Trophoblast cell (in vitro differentiated cells and primary cell): ENCODE data around the gene KDM4C.

Experiments
- DNase-seq, 2 donors: peaks; one replicate each; pipeline ENCODE4 v3.0.0-alpha.2; 2016
- H2AFZ ChIP-seq: 2 replicates; pipeline ENCODE4 v1.6.1; 2013; ENCODE audit warnings: low read length, moderate library complexity, mild to moderate bottlenecking; ENCODE audit not compliant: insufficient read depth, poor library complexity
- H2AK5ac ChIP-seq: 2 replicates; pipeline ENCODE4 v1.6.1; 2013; ENCODE audit warnings: mild to moderate bottlenecking, low read length
- H2BK120ac ChIP-seq: 2 replicates; pipeline ENCODE4 v1.6.1; 2013; ENCODE audit warnings: low read length, mild to moderate bottlenecking, moderate library complexity; ENCODE audit not compliant: insufficient read depth, poor library complexity
- H2BK12ac ChIP-seq: 2 replicates; pipeline ENCODE4 v1.6.1; 2013; ENCODE audit warnings: mild to moderate bottlenecking, low read length, moderate library complexity
- H2BK5ac ChIP-seq: 2 replicates; pipeline ENCODE4 v1.6.1; 2013; ENCODE audit warnings: low read length, low read depth, moderate library complexity, mild to moderate bottlenecking; ENCODE audit not compliant: poor library complexity
- H3K14ac ChIP-seq: 2 replicates; pipeline ENCODE4 v1.6.1; 2013; ENCODE audit warnings: mild to moderate bottlenecking, low read length
- H3K18ac ChIP-seq: 2 replicates; pipeline ENCODE4 v1.6.1; 2013; ENCODE audit warnings: mild to moderate bottlenecking, low read length
- H3K23ac ChIP-seq: 2 replicates; pipeline ENCODE4 v1.6.1; 2013; ENCODE audit warnings: low read length
- H3K27ac ChIP-seq: 2 replicates; pipeline ENCODE4 v1.5.1; 2013; ENCODE audit warnings: low read depth, mild to moderate bottlenecking, inconsistent platforms, low read length, moderate library complexity
- H3K27me3 ChIP-seq: 2 replicates; pipeline ENCODE4 v1.6.1; 2013; ENCODE audit warnings: inconsistent platforms, mild to moderate bottlenecking, low read length, moderate library complexity; ENCODE audit not compliant: insufficient read depth
- H3K36me3 ChIP-seq, 2 experiments: 1 replicate in 1 of 2; 2 replicates in 1 of 2; pipeline ENCODE4 v1.6.1; 2013; ENCODE audit warnings: low read length in 2 of 2, mild to moderate bottlenecking in 2 of 2, moderate library complexity in 1 of 2; ENCODE audit not compliant: insufficient read depth in 2 of 2, control insufficient read depth in 1 of 2
- H3K4ac ChIP-seq: 2 replicates; pipeline ENCODE4 v1.6.1; 2013; ENCODE audit warnings: low read depth, mild to moderate bottlenecking, low read length, moderate library complexity
- H3K4me1 ChIP-seq, 2 experiments: 1 replicate in 1 of 2; 2 replicates in 1 of 2; pipeline ENCODE4 v1.6.1; 2013; ENCODE audit warnings: low read length in 2 of 2, mild to moderate bottlenecking in 2 of 2, moderate library complexity in 1 of 2; ENCODE audit not compliant: insufficient read depth in 2 of 2, control insufficient read depth in 1 of 2
- H3K4me2 ChIP-seq: 2 replicates; pipeline ENCODE4 v1.6.1; 2013; ENCODE audit warnings: inconsistent platforms, mild to moderate bottlenecking, low read length, moderate library complexity
- H3K4me3 ChIP-seq: 2 replicates; pipeline ENCODE4 v1.5.1; 2013; ENCODE audit warnings: mild to moderate bottlenecking, low read depth, low read length, inconsistent platforms
- H3K79me1 ChIP-seq: one replicate; pipeline ENCODE4 v1.6.1; 2013; ENCODE audit warnings: low read length
- H3K79me2 ChIP-seq: 2 replicates; pipeline ENCODE4 v1.6.1; 2013; ENCODE audit warnings: low read length, mild to moderate bottlenecking; ENCODE audit not compliant: control insufficient read depth, insufficient read depth, poor library complexity
- H3K9ac ChIP-seq: 2 replicates; pipeline ENCODE4 v1.6.1; 2013; ENCODE audit warnings: mild to moderate bottlenecking, low read length
- H3K9me3 ChIP-seq: 2 replicates; pipeline ENCODE4 v1.6.1; 2013; ENCODE audit warnings: low read depth, mild to moderate bottlenecking, control low read depth, inconsistent platforms, low read length; ENCODE audit not compliant: insufficient read depth
- H4K12ac ChIP-seq: 2 replicates; pipeline ENCODE4 v1.6.1; 2013; ENCODE audit warnings: low read depth, mild to moderate bottlenecking, low read length, moderate library complexity
- H4K8ac ChIP-seq: 2 replicates; pipeline ENCODE4 v1.6.1; 2013; ENCODE audit warnings: low read depth, mild to moderate bottlenecking, low read length, moderate library complexity
- H4K91ac ChIP-seq: one replicate; pipeline ENCODE4 v1.6.1; 2013; ENCODE audit warnings: low read depth, mild to moderate bottlenecking, low read length, moderate library complexity
- WGBS: extraction: QIAGEN DNeasy Blood & Tissue Kit; methylation state at CpG from one replicate; pipeline ENCODE4 v1.1.7; 2013; ENCODE audit warnings: missing lambda C conversion rate; ENCODE audit not compliant: insufficient read length, insufficient coverage; ENCODE audit errors: extremely low coverage; 5-methylcytosine and 5-hydroxymethylcytosine counted together

The KDM4C gene

GRCh38 chr9:6779417-6780241 lies 21.9 kb downstream of the KDM4C start:
- H2BK5ac ChIP-seq = no peak overlapping the region
- H4K91ac ChIP-seq = no peak overlapping the region
- no peak overlapping the region for H2BK120ac ChIP-seq
- no peak overlapping the region for H2BK12ac ChIP-seq
- H4K8ac ChIP-seq = no peak overlapping the region
- no peak overlapping the region for H3K4ac ChIP-seq
- H3K9me3 ChIP-seq = no peaks in the 10 kb centered on the region
- no peaks in the 10 kb centered on the region for H3K79me2 ChIP-seq
- no peak overlapping the region for H2AK5ac ChIP-seq
- H3K18ac ChIP-seq = no peak overlapping the region
- H3K36me3 ChIP-seq = no peaks in the 10 kb centered on the region
- no peak overlapping the region for H3K23ac ChIP-seq
- no peak overlapping the region for H3K4me3 ChIP-seq
- WGBS = no CpG with 5 or more reads among the region's 3 CpGs
- peak; percentile 27 to 86 for DNase-seq
- H3K9ac ChIP-seq = no peak overlapping the region
- peaks cover 0 to 4% of the 10 kb centered on the region in 2 experiments for H3K4me1 ChIP-seq
- no peak overlapping the region for H3K27ac ChIP-seq
- no peak overlapping the region for H2AFZ ChIP-seq
- no peaks in the 10 kb centered on the region for H3K79me1 ChIP-seq
- no peak overlapping the region for H3K14ac ChIP-seq
- no peaks in the 10 kb centered on the region for H3K27me3 ChIP-seq
- H3K4me2 ChIP-seq = no peak overlapping the region
- H4K12ac ChIP-seq = no peak overlapping the region

DNA sequence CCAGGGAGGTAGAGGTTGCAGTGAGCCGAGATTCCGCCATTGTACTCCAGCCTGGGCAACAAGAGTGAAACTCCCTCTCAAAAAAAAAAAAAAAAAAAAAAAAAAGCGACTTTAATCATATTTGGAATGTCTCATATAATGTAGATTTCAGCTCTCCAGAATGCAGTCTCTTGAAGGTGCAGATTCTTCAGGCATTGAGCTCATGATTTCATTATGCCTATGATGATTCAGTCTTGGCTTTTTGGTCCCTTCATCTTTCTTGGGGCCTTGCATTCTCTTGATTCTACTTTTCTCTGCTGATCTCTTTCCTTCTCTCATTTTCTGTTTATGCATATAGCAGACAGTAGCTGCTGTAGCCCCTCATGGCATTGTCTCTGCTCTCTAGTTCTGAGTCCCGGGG lies 22.9 kb downstream of the KDM4C start:
- no CpG with 5 or more reads among the region's 4 CpGs for WGBS
- no peak for DNase-seq
- H4K12ac ChIP-seq = no peak overlapping the region

GRCh38 chr9:6781476-6781875 lies 23.7 kb downstream of the KDM4C start:
- WGBS = no CpG with 5 or more reads among the region's 2 CpGs
- Histone ChIP-seq H3K23ac (no peak overlapping the region), H3K9me3 (no peaks in the 10 kb centered on the region), H3K14ac (no peak overlapping the region), H3K36me3 (no peaks in the 10 kb centered on the region), H3K4me1 (peaks cover 0 to 4% of the 10 kb centered on the region in 2 experiments), H3K9ac (no peak overlapping the region), H3K18ac (no peak overlapping the region), H4K91ac (no peak overlapping the region), H2BK12ac (no peak overlapping the region), H3K4me3 (no peak overlapping the region), H2BK120ac (no peak overlapping the region), H4K12ac (no peak overlapping the region), H3K27ac (no peak overlapping the region), H3K4me2 (no peak overlapping the region), H3K4ac (no peak overlapping the region), H2AK5ac (no peak overlapping the region), H2AFZ (no peak overlapping the region), H3K27me3 (no peaks in the 10 kb centered on the region), H2BK5ac (no peak overlapping the region), H4K8ac (no peak overlapping the region), H3K79me1 (no peaks in the 10 kb centered on the region), H3K79me2 (no peaks in the 10 kb centered on the region)
- DNase-seq = no peak

More for the DNA sequence above, 22.9 kb downstream of the KDM4C start:
- no peak overlapping the region for H3K23ac ChIP-seq
- no peak overlapping the region for H2BK12ac ChIP-seq
- H3K4me1 ChIP-seq = peaks cover 0 to 4% of the 10 kb centered on the region in 2 experiments
- H3K4me2 ChIP-seq = no peak overlapping the region
- H3K27ac ChIP-seq = no peak overlapping the region
- H3K79me1 ChIP-seq = no peaks in the 10 kb centered on the region
- no peaks in the 10 kb centered on the region for H3K79me2 ChIP-seq
- H3K4ac ChIP-seq = no peak overlapping the region
- no peak overlapping the region for H3K9ac ChIP-seq
- H3K36me3 ChIP-seq = no peaks in the 10 kb centered on the region
- H3K18ac ChIP-seq = no peak overlapping the region
- H2AK5ac ChIP-seq = no peak overlapping the region
- H2BK120ac ChIP-seq = no peak overlapping the region
- no peaks in the 10 kb centered on the region for H3K27me3 ChIP-seq
- H2AFZ ChIP-seq = no peak overlapping the region
- H4K91ac ChIP-seq = no peak overlapping the region
- H3K4me3 ChIP-seq = no peak overlapping the region
- no peak overlapping the region for H3K14ac ChIP-seq
- no peak overlapping the region for H4K8ac ChIP-seq
- H2BK5ac ChIP-seq = no peak overlapping the region
- no peaks in the 10 kb centered on the region for H3K9me3 ChIP-seq

DNA sequence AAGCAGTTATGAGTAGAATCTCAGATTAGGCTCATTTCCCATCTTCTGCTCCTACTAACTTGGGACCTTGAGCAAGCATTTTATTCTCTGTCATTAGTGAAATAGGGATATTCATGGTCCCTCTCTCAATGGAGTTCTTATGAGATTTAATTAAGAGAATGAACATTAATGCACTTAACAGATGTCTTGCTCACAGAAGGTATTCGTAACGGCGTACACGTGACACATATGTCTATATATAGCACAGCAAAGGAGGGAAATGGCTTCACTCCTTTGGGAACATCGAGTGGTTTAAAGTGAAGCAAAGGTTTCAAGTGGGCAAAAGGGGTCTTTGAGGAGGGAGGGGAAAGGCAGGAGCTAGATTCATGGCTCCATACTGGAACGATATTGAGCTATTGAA lies 24.6 kb downstream of the KDM4C start:
- Histone ChIP-seq H2BK5ac (no peak overlapping the region), H4K12ac (no peak overlapping the region), H3K14ac (no peak overlapping the region), H3K18ac (no peak overlapping the region), H3K79me1 (no peaks in the 10 kb centered on the region), H4K8ac (no peak overlapping the region), H3K4ac (no peak overlapping the region), H3K23ac (no peak overlapping the region), H3K27me3 (no peaks in the 10 kb centered on the region), H4K91ac (no peak overlapping the region), H3K27ac (no peak overlapping the region), H2BK12ac (no peak overlapping the region), H3K4me2 (no peak overlapping the region), H3K79me2 (no peaks in the 10 kb centered on the region), H3K9ac (no peak overlapping the region), H3K4me1 (peaks cover 0 to 4% of the 10 kb centered on the region in 2 experiments), H2AFZ (no peak overlapping the region), H3K36me3 (no peaks in the 10 kb centered on the region), H2BK120ac (no peak overlapping the region), H3K9me3 (no peaks in the 10 kb centered on the region), H2AK5ac (no peak overlapping the region), H3K4me3 (no peak overlapping the region)
- no CpG with 5 or more reads among the region's 6 CpGs for WGBS
- DNase-seq = no peak
